ENCODE results near the gene PITPNB.

Gene PITPNB

DNA sequence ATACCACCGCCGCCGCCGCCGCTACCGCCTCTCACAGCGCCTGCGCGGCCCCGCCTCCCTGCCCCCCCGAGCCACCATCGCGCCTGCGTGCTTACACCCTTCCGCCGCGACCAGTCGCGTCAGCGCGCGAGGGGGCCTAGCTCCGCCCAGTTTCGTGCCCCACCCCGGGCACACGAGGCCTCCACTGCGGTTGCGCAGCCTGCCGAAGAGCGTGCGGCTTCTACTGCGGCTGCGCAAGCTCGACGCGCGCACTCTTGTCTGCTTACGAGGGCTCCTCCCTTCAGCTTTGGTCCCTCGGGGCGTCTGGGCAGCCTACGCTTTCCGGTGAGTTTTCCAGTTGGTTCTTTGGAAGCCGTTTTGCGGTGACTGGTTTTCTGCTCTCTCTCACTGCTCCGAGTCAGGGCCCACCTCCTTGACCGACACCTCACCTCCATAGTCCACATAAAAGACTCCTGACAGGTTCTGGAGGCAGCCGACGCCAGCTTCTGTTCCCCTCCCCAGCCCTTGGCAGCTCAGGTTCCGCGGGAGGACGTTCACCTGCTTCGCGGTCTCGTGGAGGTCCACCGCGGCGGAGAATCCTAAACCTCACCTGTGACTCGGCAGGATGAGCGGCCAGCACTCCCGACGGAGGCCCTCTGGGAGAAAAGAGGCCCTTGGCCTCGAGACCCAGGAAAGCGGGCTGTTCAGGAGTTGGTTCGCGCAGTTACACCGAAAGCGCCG lies at the start of gene PITPNB:
Gene PITPNB, minus strand, starts transcription at position 35 of the 720 bp plus-strand sequence. CDS start 65 bp downstream, outside the sequence.
- DNase-seq (ENCODE audit: low spot score): peak; percentile 100

DNA sequence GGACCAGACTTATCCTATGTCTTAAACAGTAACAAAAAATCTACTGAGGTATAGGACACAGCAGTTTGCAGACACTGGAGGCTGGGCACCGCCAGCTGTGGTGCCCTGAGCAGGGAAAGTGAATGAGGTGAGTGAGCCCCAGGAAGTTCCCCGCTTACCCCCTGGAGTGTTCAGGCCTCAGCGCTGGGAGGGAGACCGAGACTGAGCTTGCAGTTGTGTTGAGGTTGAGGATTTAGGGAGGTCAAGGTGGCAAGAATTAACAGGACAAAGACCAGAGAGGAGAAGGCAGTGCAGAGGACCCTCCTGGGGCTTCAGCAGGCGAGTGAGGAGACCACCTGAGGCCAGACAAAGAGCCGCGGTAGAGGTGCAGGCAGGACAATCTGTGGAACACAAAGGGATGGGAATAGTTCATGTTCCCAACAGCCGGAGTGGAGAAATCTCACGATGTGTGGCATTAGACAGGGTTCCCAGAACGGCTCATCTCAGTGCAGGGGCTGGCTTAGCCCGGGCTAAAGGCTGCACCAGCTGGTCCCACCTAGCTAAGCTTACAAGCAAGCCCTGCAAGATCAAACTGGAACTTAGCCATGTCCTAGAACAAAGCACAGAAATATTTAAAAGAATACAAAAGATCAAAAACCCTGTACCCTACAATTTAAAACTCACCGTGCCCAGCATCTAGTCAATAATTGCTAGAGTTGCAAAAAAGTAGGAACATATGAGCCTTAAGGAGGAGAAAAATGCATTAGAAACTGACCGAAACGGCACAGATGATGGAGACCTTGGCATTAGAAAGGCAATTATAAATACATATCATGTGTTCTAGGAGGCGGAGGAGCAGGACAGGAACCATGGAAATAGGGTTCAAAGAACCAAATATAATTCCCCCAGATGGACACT lies 47.4 kb upstream of the PITPNB start:
- no peak for DNase-seq (ENCODE audit: low spot score)

DNA sequence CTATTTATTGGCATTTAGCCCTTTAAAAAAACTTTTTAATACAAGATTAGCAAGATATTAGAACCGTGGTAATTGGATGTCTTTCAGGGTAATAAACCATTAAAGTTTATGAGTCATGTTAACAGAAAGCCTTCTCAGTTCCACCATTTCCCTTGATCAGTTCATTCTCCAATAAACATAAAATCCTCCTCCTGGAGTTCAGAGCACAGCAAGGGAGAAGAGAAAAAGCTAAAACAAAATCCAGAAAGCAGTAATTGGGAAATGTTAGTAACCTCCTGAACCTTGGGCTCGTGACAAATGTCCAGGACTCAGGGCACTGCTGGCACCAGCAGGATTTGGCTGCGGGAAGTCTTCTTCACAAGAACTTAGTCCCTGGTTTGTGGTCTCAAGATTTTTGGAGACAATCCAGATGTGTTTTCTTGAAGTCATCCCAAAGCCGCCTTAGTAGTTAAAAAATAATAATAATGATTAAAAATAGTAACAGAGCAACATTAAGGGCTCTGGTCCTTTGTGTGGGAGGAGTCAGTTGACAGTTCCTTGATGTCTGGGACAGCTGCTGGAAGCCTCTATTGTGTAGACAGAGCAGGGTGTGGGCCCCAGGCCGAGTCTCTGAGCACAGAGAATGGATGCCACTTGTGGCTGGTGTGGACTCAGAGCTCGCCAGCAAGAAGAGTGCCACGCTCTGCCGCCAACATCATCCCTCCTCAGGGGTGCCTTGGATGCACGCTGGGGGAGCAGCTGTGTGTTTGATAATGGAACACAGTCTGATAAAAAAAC lies 43.4 kb upstream of the PITPNB start:
- no peak for DNase-seq (ENCODE audit: low spot score)

DNA sequence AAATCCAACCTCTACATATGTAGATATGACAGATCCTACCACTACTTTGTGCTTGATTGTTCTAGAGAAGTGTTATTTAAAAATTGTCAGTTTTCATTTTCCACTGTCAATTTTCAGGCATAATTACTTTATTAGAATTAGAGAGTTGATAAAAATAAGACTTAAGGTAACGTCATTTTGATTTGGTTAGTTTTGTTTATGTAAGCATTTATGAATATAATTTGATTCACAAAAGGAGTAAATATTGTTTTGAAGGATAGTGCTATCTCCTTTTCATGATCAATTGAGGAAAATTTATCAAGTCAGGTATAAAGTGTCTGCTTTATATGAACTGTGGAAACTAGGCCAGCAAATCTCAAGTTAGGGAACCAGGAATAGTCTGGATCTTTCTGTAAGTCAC lies 42.6 kb upstream of the PITPNB start:
- no peak for DNase-seq (ENCODE audit: low spot score)

DNA sequence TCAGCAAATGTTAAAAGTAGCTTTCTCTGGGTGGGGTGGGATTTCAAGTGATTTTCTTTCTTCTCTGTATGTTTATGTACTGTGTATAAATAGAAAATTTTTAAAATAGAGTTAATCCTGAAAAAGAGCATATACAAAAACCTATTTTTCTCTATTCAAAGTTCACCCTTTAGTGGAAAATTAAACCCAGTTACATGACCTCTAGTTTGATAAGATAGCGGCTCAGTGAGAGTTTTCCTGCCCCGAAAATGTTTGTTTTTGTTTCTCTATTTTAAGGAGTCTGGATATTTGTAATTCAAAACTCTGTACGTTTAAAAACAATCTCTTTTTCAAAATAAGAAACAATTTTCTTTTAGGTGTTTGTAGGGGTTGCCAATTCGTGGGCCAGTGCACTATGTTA lies 42.1 kb upstream of the PITPNB start:
- DNase-seq (ENCODE audit: low spot score): no peak

DNA sequence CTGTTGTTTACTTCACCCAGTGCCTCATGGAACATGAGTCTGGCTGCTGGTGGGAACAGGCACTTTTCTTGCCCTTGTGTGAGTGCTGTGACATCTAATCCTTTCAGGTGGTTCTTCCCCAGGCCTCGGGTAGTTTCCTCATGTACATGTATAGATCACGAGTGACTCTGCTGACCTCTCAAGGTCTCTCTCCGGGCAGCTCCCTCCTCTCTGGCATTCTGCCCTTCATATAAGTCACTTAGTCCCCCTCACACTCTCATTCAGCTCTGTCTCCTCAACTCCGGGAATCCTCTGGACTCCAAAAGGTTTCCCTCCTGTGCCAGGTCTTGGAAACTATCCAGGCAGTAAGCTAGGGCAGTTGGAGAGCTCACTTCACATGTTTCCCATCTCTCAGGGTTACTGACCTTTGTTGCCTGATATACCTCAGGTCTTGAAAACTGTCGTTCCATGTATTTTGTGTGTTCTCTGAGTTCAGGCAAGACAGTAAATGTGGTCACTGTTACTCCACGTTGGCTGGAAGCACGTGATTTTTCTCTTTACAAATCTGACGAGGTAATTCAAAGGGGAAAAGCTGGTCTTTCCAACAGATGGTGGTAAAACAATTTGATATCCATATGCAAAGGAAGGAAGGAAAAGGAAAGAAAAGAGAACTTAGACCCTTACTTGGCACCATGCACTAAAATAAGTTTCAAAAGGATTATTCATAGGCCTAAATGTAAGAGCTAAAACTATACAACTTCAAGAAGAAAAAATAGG lies 40.5 kb upstream of the PITPNB start:
- DNase-seq (ENCODE audit: low spot score): no peak

DNA sequence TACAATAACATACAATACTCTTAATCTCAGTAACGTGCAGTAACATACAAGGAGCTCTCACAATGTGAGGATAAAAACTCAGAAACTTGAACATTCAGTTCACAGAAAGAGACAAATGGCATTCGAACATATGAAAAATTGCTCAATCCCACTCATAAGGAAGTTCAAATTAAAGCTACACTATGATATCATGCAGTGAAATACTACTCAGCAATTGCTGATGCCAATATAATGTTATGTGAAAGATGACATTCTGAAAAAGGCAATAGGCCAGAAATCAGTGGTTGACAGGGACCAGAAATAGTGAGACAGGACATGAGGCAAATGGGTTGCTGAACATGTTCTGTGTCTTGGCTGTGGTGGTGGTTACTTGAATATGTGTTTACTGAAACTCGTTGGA lies 33.7 kb upstream of the PITPNB start:
- no peak for DNase-seq (ENCODE audit: low spot score)

DNA sequence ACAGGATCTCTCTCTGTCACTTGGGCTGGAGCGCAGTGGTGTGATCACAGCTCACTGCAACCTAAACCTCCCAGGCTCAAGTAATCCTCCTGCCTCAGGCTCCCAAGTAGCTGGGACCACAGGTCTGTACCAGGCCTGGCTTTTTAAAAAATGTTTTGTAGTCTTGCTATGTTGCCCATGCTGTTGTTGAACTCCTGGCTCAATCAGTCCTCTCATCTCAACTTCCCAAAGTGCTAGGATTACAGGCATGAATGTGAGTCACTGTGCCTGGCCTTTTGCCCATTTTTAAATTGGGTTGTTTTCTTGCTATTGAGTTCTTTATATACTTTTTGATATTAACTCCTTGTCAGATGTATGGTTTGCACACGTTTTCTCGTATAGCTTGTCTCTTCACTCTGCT lies 33.0 kb upstream of the PITPNB start:
- DNase-seq (ENCODE audit: low spot score): peak; percentile 31

DNA sequence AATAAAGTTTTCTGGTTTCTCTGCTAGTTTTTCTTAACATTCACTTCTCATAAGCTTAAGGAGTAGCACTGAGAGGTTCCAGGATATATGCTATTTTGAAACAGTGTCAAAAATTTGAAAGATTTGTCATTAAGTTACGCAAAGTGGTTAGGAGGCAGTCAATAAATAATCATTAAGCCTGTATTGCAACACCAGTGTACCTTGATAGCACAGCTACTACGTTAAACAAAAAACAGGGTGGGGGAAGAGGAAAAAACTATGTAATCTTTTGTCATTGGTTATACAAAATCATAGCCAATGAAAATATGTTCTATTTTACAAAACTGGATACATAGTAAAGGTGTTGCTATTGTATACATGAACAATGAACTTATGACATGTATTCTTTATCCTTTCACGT lies 30.4 kb upstream of the PITPNB start:
- DNase-seq (ENCODE audit: low spot score): no peak

DNA sequence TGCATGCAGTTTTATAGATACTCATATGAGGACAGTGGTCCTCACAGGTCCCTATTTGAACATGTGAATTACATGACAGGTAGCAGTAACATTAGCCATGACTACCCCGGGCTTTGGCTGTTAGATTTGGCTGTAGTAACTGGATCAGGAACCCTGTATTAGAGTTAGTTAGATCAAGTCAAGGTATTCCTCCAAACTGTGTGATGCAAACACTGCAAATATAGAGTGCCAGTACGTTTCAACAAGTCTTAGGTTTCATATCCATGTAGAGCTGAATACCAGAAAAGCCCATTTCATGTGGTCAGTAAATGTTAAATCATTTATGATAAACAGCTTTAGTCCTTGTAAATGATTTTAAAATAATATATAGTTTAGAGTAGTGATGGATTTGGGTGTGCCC lies 29.5 kb upstream of the PITPNB start:
- no peak for DNase-seq (ENCODE audit: low spot score)

DNA sequence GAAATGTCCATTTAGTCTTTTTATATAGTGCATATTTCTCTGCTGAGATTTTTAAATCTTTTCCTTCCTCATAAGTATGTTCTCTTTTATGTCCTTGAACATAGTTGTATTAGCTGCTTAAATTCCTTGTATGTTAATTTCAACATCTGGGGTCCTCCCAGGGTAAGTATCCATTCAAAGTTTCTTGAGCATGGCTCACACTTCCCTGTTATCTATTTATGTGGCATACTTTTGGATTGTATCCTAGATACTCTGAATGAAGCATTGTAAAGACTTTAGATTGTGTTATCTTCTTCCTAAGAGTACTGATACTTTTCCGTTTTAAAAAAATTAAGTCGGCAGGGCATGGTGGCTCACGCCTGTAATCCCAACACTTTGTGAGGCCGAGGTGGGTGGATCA lies 28.4 kb upstream of the PITPNB start:
- DNase-seq (ENCODE audit: low spot score): no peak

DNA sequence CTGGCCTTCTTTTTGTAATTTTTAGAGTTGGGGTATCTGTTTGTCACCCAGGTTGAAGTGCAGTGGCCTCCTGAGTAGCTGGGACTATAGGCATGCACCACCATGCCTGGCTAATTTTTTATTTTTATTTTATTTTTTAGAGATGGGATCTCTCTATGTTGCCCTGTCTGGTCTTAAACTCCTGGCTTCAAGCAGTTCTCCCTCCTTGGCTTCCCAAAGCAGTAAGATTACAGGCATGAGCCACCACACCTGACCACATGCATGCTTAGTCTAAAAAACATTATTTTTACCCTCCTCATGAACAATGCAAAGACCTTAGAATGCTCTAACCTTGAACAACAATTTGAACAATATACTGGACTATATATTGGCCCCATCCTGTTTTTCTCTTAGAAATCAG lies 22.1 kb upstream of the PITPNB start:
- no peak for DNase-seq (ENCODE audit: low spot score)

DNA sequence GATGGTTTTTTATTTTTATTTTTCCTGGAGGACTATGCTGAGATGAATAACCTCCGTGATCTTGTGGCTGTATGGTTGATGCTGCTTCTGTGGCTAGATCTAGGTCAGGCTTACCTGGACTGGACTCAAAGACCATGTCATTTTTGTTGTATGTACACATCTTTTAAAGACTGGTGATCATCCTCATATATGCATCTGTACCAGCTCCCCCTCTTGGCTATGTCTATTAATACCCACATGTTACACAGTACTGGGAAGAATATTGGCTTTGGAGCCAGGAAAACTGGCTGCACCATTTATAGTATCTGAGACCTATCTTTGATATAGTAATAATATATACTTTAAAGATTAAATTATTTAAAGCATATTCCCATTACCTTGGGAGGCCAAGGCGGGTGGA lies 18.4 kb upstream of the PITPNB start:
- no peak for DNase-seq (ENCODE audit: low spot score)

DNA sequence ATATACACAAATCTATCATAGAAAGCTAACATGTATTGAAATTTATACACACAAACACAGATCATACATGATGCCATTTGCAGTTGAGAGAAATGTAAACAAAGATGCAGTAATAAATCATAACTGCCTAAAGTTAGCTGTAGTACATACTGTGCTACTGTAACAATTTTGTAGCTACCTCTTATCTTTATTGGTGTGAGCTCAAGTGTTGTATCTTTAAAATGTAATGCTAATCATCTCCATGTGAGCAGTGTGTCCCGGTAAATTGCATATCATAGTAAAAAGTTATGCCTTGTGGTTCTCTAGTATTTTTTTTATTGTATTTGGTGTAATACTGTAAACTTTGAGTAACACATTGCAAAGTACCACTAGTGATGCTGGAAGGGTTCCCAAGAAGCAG lies 16.8 kb upstream of the PITPNB start:
- DNase-seq (ENCODE audit: low spot score): no peak

DNA sequence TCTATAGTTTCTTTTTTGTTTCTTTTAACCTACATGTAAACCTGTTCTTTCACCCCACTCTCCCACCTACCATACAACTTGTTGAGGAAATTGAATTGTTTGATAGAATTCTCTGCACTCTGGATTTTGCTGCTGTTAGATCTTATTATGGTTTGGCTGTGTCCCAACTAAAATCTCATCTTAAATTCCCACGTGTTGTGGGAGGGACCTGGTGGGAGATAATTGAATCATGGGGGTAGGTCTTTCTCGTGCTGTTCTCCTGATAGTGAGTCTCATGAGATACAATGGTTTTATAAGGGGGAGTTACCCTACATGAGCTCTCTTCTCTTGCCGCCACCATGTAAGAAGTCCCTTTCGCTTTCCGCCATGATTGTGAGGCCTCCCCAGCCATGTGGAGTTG lies 15.0 kb upstream of the PITPNB start:
- no peak for DNase-seq (ENCODE audit: low spot score)

DNA sequence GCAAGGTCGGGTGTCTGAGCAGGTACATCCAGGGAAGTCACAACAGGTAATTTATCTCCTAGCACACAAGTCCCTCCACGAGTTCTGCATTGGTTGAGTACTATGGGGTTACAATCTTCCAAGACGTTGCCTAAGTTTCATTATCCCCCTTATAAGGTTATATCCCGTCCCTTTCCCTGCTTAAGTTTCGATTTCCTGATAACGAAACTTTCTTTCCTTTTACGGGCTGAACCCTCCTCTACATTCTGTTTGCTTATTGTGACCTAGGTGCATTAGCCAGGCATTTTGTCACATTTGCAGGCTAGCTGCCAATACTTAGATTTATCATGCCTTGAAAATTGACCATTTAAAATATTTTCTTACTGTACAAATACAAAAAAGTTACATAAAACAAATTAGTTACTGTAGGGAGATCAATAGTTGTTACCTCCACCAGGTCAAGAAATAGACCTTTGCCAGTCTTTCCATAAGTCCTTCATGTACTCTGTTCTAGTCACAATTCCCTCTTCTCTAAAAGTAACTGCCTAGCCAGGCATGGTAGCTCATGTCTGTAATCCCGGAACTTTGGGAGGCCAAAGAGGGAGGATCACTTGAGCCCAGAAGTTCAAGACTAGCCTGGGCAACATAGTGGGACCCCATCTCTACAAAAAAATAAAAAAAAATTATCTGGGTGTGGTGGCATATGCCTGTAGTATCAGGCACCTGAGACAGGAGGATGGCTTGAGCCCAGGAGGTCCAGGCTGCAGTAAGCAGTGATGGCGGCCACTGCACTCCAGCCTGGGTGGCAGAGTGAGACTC lies 14.3 kb upstream of the PITPNB start:
- no peak for DNase-seq (ENCODE audit: low spot score)

DNA sequence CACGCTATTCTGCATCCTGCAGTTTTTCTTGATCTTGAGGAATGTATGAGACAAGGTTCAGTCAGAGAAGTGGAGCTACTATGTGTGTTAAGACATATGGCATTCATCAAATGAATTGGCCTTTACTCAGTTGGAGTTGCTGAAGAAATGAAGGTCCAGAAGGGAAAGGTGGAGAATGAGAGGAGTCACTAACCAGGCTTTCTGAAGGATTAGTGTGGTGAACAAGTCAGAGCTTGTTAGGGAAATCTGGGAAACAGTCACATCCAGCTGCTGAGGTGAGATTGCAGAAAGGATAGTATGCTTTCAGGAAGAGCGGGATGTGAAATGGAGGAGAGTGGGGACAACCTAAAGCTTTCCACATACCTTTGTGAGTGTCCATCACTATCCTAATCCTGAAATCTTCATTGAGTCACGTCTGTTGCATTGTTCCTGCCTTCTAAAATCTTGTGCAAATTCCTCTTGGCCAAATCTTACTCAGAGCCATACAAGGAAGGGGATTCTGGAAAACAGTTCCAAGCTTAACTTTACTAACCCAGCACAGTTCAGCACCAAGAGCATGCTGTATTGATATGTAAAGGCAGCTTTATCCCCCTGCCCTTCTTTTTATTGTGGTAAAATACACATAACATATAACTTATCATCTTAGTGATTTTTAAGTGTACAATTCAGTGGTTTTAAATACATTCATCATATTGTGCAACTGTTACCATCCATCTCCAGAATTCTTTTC lies 11.4 kb upstream of the PITPNB start:
- no peak for DNase-seq (ENCODE audit: low spot score)

DNA sequence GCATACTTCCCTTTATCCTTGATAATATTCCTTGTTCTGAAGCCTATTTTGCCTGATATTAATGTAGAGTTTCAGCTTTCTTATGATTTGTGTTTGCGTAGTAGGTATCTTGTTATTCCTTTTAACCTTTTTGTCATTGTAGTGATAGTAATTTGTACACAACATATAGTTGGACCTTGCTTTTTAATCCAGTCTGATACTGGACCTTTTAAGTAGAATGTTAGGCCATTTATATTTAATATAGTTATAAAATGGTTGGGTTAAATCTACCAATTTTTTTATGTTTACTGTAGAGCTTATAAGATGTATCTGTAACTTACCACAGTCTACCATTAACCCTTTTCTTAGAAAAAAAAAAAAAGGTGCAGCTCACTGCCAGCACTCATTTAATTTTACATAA lies 8.6 kb upstream of the PITPNB start:
- no peak for DNase-seq (ENCODE audit: low spot score)

DNA sequence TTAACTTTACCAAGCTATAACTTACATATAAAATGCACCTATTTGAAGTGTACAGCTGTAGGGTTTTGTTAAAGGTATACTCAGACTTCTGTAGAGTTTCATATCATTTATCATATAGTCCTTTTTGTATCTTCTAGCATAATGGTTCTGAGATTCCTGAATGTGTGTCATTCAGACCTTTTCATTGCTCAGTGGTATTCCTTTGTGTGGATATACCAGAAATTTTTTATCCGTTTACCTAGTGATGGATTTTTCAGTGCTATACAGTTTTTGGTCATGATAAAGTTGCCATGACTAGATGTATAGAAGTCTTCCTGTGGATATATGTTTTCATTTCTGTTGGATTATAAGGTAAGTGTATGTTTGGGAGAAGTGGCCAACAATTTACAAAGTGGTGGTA lies 6.3 kb upstream of the PITPNB start:
- no peak for DNase-seq (ENCODE audit: low spot score)

DNA sequence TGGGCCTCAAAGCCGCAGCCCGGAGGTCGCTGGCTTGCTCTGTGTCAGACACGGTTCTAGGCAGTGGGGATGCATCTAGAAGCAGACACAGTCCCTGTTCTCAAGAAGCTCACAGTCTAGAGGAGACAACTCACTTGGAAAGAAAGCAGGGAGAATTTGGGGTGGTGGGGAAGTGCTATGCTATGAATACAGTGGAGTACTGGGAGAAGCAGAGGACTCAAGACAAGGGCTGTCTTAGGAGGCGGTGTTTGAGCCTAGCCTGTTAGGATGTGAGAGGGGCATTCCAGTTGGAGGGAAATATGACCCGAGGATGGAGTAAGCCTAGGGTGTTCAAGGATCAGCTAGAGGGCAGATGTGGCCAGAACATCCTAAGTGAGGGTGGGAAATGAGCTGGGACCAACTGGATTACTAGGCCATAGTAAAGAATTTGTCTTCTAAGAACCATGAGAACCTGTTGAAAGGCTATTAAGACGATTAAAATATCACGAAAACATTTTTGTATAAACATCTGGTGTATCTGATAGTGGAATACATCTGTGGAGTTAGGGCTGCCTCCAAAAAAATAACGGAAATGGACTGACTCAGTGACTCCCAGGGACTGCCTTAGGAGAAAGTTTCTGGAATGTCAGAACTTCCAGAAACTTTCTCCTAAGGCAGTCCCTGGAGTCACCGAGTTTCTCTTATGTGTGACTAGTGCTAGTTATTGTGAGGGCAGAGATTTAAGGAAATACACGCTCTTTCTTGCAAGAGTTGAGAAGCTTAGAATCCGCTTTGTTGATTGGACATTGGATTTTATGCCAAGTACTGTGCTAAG lies 1.1 kb upstream of the PITPNB start:
- DNase-seq (ENCODE audit: low spot score): no peak
